ENCODE results near the gene WDFY1.

WDFY1 gene

DNA sequence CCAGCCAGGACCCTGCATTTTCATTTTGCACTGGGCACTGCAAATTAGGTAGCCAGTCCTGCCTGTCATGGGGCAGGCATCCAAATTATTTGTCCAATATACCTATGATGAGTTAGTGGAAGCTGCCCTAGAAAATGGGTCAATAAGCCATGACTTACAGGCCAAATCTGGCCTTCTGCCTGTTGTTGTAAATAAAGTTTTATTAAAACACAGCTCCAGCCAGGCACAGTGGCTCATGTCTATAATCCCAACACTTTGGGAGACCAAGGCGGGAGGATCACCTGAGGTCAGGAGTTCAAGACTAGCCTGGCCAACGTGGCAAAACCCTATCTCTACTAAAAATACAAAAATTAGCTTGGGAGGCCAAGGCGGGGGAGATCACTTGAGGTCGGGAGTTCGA lies 116.0 kb downstream of the WDFY1 start:
- H3K27ac ChIP-seq (ENCODE audit: poor library complexity, severe bottlenecking) = no peak overlapping the region
- no peaks in the 10 kb centered on the region for H3K9me3 ChIP-seq (ENCODE audit: severe bottlenecking)
- DNase-seq (ENCODE audit: low spot score) = no peak
- ATAC-seq (ENCODE audit: low read depth) = no peak
- H3K36me3 ChIP-seq (ENCODE audit: low read depth) = peaks cover 10% of the 10 kb centered on the region
- no peaks in the 10 kb centered on the region for H3K27me3 ChIP-seq (ENCODE audit: insufficient read depth, poor library complexity, severe bottlenecking)
- H3K4me1 ChIP-seq (ENCODE audit: insufficient read depth, poor library complexity, severe bottlenecking) = no peaks in the 10 kb centered on the region
- H3K4me3 ChIP-seq (ENCODE audit: severe bottlenecking) = no peak overlapping the region
- no peak for TF ChIP-seq CTCF (IDR thresholded peaks at IDR 0.05; ENCODE audit: poor library complexity, severe bottlenecking)

DNA sequence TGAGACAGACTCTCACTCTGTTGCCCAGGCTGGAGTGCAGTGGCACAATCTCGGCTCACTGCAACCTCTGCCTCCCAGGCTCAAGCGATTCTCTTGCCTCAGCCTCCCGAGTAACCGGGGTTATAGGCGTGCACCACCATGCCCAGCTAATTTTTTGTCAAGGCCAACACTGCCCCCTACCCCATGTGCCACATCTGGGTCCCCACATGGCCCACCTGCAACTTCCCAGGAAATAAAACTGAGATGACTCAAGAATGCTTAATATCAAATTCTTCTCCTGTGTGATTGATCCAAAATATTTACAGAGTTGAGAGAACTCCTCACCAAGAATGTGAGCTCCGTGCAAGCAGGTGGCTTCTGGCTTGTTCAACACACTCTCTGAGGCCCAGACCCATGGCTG lies 116.8 kb downstream of the WDFY1 start:
- no peaks in the 10 kb centered on the region for H3K27me3 ChIP-seq (ENCODE audit: insufficient read depth, poor library complexity, severe bottlenecking)
- no peak for TF ChIP-seq CTCF (IDR thresholded peaks at IDR 0.05; ENCODE audit: poor library complexity, severe bottlenecking)
- peaks cover 3% of the 10 kb centered on the region; the same call in 1 of the 2 replicates for H3K36me3 ChIP-seq (ENCODE audit: low read depth)
- DNase-seq (ENCODE audit: low spot score) (no peak), ATAC-seq (ENCODE audit: low read depth) (no peak)
- H3K4me3 ChIP-seq (ENCODE audit: severe bottlenecking) = no peak overlapping the region
- no peak overlapping the region for H3K27ac ChIP-seq (ENCODE audit: poor library complexity, severe bottlenecking)
- H3K9me3 ChIP-seq (ENCODE audit: severe bottlenecking) = no peaks in the 10 kb centered on the region
- no peaks in the 10 kb centered on the region for H3K4me1 ChIP-seq (ENCODE audit: insufficient read depth, poor library complexity, severe bottlenecking)

DNA sequence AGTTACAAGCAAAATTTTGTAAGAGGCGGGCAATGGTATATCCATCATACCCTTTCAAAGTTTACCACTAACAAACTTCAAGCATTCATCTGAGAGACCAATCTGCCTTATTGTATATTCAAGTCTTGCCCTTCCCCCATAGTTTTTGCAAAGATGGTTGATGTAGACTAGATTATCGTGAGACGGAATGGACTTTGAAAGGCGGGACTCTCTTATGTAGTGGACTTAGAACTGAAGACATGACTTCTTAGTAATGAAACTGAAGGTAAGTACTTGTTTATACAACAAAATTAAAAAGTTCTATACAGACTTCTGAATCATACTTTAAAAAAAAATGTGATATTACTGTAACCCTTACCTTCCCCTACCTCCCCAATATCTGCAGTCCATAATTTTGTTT lies 118.1 kb downstream of the WDFY1 start:
- no peak overlapping the region for H3K4me3 ChIP-seq (ENCODE audit: severe bottlenecking)
- H3K27ac ChIP-seq (ENCODE audit: poor library complexity, severe bottlenecking) = no peak overlapping the region
- no peak for DNase-seq (ENCODE audit: low spot score)
- TF ChIP-seq CTCF (IDR thresholded peaks at IDR 0.05; ENCODE audit: poor library complexity, severe bottlenecking) = no peak
- H3K27me3 ChIP-seq (ENCODE audit: insufficient read depth, poor library complexity, severe bottlenecking) = no peaks in the 10 kb centered on the region
- H3K4me1 ChIP-seq (ENCODE audit: insufficient read depth, poor library complexity, severe bottlenecking) = no peaks in the 10 kb centered on the region
- ATAC-seq (ENCODE audit: low read depth) = no peak
- 0 out of 2 replicates have a peak, but pooled peaks cover 3% of the 10 kb centered on the region for H3K36me3 ChIP-seq (ENCODE audit: low read depth)
- no peaks in the 10 kb centered on the region for H3K9me3 ChIP-seq (ENCODE audit: severe bottlenecking)

All from RWPE2 (cell line).